ENCODE measurements around the gene PTTG1. TPM values are rescaled to one million over a fixed set of nuclear protein-coding genes. Genes with fewer than 3 reads are reported as not detected.

Gene PTTG1
- total and polyA plus RNA-seq, 8 donors = 2.3 to 104 (median 23.9) TPM; not detected in 1

DNA sequence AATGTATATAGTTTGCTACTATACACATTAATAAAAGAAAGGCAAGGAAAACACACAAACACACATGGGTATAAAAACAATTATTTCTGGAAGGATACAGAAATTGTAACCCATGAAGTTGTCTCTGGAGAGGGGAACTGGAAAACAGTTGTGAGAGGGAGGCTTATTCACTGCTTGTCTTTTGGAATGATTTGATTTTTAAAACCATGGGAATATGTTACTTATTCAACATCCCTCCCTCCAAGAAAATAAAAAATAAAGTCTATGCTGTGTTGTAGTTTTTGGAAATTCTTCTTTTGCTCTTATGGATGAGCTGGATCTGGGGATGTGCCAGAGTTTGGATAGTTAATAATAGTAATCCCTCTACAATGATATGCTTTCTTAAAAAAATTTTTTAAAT, 45.2 kb upstream of the PTTG1 start:
- no peak for DNase-seq
- TF ChIP-seq POLR2AphosphoS5 (IDR thresholded peaks at IDR 0.05) (no peak), POLR2A (IDR thresholded peaks at IDR 0.05) (no peak), EP300 (IDR thresholded peaks at IDR 0.05) (no peak)
- TF ChIP-seq, protein P1, sequence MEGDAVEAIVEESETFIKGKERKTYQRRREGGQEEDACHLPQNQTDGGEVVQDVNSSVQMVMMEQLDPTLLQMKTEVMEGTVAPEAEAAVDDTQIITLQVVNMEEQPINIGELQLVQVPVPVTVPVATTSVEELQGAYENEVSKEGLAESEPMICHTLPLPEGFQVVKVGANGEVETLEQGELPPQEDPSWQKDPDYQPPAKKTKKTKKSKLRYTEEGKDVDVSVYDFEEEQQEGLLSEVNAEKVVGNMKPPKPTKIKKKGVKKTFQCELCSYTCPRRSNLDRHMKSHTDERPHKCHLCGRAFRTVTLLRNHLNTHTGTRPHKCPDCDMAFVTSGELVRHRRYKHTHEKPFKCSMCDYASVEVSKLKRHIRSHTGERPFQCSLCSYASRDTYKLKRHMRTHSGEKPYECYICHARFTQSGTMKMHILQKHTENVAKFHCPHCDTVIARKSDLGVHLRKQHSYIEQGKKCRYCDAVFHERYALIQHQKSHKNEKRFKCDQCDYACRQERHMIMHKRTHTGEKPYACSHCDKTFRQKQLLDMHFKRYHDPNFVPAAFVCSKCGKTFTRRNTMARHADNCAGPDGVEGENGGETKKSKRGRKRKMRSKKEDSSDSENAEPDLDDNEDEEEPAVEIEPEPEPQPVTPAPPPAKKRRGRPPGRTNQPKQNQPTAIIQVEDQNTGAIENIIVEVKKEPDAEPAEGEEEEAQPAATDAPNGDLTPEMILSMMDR (IDR thresholded peaks at IDR 0.05) = no peak

DNA sequence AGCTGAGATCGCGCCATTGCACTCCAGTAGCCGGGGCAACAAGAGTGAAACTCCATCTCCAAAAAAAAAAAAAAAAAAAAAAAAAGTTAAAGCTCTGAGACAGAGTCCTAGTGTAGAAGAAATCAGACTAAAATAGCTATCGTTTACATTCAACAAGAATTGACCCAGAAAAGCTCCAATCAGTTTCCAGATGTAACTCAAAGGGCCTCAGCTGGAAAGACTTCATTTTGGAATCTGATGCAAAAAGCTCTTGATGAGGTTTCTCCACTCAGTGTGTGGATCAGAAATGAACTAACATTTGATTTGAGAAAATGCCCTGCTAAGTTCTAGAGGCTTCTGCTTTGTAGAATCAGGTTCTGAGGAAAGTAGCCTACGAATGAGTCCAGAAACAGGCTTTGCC, 44.0 kb upstream of the PTTG1 start:
- H3K36me3 ChIP-seq = no peaks in the 10 kb centered on the region
- H3K4me3 ChIP-seq = no peak overlapping the region
- H3K9me3 ChIP-seq = no peaks in the 10 kb centered on the region
- 76 to 84% (median 83%) methylated on average over 5 of the region's 5 CpGs for WGBS, 5 donors
- H3K27ac ChIP-seq = no peak overlapping the region
- TF ChIP-seq, protein P1 (IDR thresholded peaks at IDR 0.05) = no peak
- no peak for TF ChIP-seq EP300 (IDR thresholded peaks at IDR 0.05)
- TF ChIP-seq POLR2AphosphoS5 (IDR thresholded peaks at IDR 0.05) = no peak
- TF ChIP-seq POLR2A (IDR thresholded peaks at IDR 0.05) = no peak
- DNase-seq = no peak
- no peaks in the 10 kb centered on the region for H3K4me1 ChIP-seq
- no peaks in the 10 kb centered on the region for H3K27me3 ChIP-seq
- intact Hi-C loops (cut with DNase I; ENCODE audit: low total_unique reads) = no loop called here

More for the DNA sequence above, 45.2 kb upstream of the PTTG1 start:
- Histone ChIP-seq H3K9me3 (no peaks in the 10 kb centered on the region), H3K27ac (no peak overlapping the region), H3K4me3 (no peak overlapping the region), H3K27me3 (no peaks in the 10 kb centered on the region), H3K36me3 (no peaks in the 10 kb centered on the region), H3K4me1 (no peaks in the 10 kb centered on the region)
- intact Hi-C loops (cut with DNase I; ENCODE audit: low total_unique reads) = no loop called here

DNA sequence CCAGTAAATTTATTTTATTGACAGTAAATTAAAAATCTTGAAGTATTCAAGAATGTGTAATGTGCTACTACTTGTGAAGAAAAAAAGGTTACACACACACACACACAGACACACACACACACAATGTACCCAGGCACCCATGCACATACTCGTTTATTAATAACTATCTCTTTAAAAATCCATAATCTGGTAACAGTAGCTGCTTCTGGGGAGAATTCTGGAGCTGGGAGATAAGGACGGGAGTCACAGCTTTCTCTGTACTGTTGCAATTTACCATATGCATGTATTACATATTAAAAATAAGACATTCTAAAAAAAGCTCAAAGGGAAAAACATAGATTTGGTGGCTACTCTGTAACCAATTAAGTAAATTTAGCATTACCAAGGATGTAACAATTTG, 43.3 kb upstream of the PTTG1 start:
- no peaks in the 10 kb centered on the region for H3K9me3 ChIP-seq
- WGBS, 5 donors = 41 to 62% (median 47%) methylated on average over 2 of the region's 2 CpGs
- intact Hi-C loops (cut with DNase I; ENCODE audit: low total_unique reads) = no loop called here

DNA sequence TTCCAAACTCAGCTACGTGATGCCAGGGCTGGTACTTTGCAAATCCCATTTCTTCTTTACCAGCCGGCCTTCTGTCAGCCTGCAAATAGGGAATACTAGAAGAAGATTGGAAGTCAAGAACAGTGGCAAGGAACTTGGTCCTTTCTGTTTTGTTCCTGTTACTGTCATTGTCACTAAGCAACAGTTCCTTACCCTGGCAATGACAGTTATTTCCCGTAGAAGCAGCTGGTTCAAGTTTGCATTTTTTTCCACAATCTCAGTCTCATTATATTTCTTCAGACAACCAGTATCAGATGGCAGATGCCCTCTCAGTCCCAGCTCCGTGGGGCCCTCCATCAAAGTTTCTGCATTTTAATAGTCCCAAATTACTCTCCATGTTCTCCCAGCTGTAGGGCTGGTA, 42.1 kb upstream of the PTTG1 start:
- Histone ChIP-seq H3K9me3 (no peaks in the 10 kb centered on the region), H3K4me3 (no peak overlapping the region), H3K4me1 (no peaks in the 10 kb centered on the region), H3K36me3 (no peaks in the 10 kb centered on the region), H3K27ac (no peak overlapping the region), H3K27me3 (no peaks in the 10 kb centered on the region)
- intact Hi-C loops (cut with DNase I; ENCODE audit: low total_unique reads) = no loop called here
- no peak for TF ChIP-seq POLR2AphosphoS5 (IDR thresholded peaks at IDR 0.05)
- no peak for TF ChIP-seq EP300 (IDR thresholded peaks at IDR 0.05)
- TF ChIP-seq, protein P1 (IDR thresholded peaks at IDR 0.05) = no peak
- no peak for TF ChIP-seq POLR2A (IDR thresholded peaks at IDR 0.05)
- 53 to 59% (median 59%) methylated on average over 4 of the region's 4 CpGs for WGBS, 5 donors
- no peak for DNase-seq

More for the DNA sequence above, 43.3 kb upstream of the PTTG1 start:
- TF ChIP-seq, protein P1 (IDR thresholded peaks at IDR 0.05) = no peak
- no peak for TF ChIP-seq POLR2AphosphoS5 (IDR thresholded peaks at IDR 0.05)
- no peak for TF ChIP-seq EP300 (IDR thresholded peaks at IDR 0.05)
- TF ChIP-seq POLR2A (IDR thresholded peaks at IDR 0.05) = no peak
- DNase-seq = no peak
- H3K4me1 ChIP-seq = no peaks in the 10 kb centered on the region
- no peak overlapping the region for H3K4me3 ChIP-seq
- H3K27ac ChIP-seq = no peak overlapping the region
- no peaks in the 10 kb centered on the region for H3K27me3 ChIP-seq
- no peaks in the 10 kb centered on the region for H3K36me3 ChIP-seq
